Posterior vena cava (tissue), 2 donors: ENCODE measurements around the gene PARP3. TPM values are rescaled to one million over a fixed set of nuclear protein-coding genes. Genes with fewer than 3 reads are reported as not detected.
A peak's percentile ranks its signal among the peaks of the same experiment; 100 is the strongest.
"Not testable (repeated sequence)": the region's sequence is repeated elsewhere in the genome, so short reads cannot be mapped to it uniquely, and the experiment has no call there.

Source experiments
- DNase-seq: peaks from one replicate; pipeline ENCODE4 v3.0.0-alpha.2; 2020; ENCODE audit warnings: low spot score
- intact Hi-C, 2 donors: fragments of 100-400 bp; cut with DNase I; formaldehyde crosslinking; loops; one replicate each; pipeline versions ENCODE4 v1.14.1 to v1.14.2; 2022 to 2023
- long read RNA-seq, 2 donors: library from polyadenylated mRNA; unstranded; transcript quantifications; one replicate each; pipeline ENCODE4 v2.0.0, GENCODE V29; 2020 to 2021
- total RNA-seq, 2 donors: library from RNA; stranded (reverse); fragmentation: NEBNext Ultra II Directional; extraction: Animal tissue kit (Norgen Biotek cat#: 25700); gene quantifications; one replicate each; pipeline ENCODE4 v1.2.1, GENCODE V29; 2021
- donor health status: DM: yes; HTN: yes; CAD: no.
- donor health status: DM: yes; HTN: yes; CAD: no.

The PARP3 gene
- 10 to 100 TPM; 16.5 to 22.3 TPM for total RNA-seq
- long read RNA-seq, donor 1, partial matches to known transcripts: 4 of 11 reads
- long read RNA-seq, donor 1, other reads (novel, unspliced or antisense): 3 of 11 reads
- long read RNA-seq, donor 2, transcript PARP3-201 (11 exons, 2,336 nt): major isoform, 22 of 85 reads
- long read RNA-seq, donor 2, transcript PARP3-203 (11 exons, 2,360 nt): minor isoform, 12 of 85 reads
- long read RNA-seq, donor 2, partial matches to known transcripts: 37 of 85 reads
- long read RNA-seq, donor 2, other reads (novel, unspliced or antisense): 11 of 85 reads

GRCh38 chr3:51941798-51942602 is at the start of gene PARP3, which contains the start of gene RRP9:
TSS of gene PARP3 (plus strand) at chr3:51942363. CDS start at chr3:51943356, 993 bp downstream.
TSS of gene RRP9 (minus strand) at chr3:51941904. CDS start at chr3:51941867, 37 bp downstream.
- intact Hi-C loops: loop anchor here in 1 of 2 donors (1.0 kb wide), 1 partner anchor 36 kb away; no protein-coding TSS in a partner anchor

DNA sequence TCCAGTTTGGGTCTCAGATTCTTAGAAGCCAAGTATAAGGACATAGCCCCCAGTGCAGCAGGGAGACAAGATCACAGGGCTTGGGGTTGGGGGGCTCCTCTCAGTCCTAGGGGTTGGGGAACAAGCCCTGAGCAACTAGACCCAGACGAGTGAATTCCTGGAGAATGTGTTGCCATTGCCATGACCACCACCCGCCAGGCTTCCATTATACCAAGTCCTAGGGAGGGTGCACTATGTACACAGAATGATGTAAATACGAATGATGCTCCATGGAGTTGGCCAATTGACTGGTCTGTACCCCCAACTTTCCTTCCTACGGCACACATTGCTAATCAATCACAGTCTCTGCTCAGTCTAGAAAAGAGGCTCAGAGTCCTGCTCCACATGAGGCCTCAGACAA is 47.8 kb upstream of the PARP3 start:
- DNase-seq: no peak

More at GRCh38 chr3:51941798-51942602, at the start of gene PARP3, which contains the start of gene RRP9:
- peak; percentile 100 for DNase-seq

GRCh38 chr3:51894939-51895338 is 47.2 kb upstream of the PARP3 start:
- DNase-seq: no peak
- intact Hi-C loops: no loop called here

More for the DNA sequence above, 47.8 kb upstream of the PARP3 start:
- intact Hi-C loops: no loop called here

GRCh38 chr3:51896607-51897305 is 45.4 kb upstream of the PARP3 start:
- intact Hi-C loops: no loop called here
- no peak for DNase-seq

GRCh38 chr3:51897391-51897790 is 44.8 kb upstream of the PARP3 start:
- intact Hi-C loops: no loop called here
- DNase-seq: no peak

DNA sequence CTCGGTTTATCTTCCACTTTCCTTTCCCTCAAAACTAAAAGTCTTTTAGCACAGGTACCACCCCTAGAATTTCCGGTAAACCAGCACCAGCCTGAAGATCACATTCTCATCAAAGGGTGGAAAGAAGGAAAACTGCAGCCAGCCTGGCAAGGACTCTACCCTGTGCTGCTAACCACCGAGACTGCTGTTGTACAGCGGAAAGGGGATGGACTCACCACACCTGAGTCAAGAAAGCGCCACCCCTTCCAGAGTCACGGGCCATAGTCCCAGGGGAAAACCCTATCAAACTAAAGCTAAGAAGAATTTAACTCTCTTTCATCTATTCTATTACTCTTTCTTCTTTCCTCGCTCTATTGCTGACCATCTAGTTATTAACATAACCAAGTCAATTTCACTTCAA is 42.1 kb upstream of the PARP3 start:
- intact Hi-C loops, DNase-seq: not testable (repeated sequence)

DNA sequence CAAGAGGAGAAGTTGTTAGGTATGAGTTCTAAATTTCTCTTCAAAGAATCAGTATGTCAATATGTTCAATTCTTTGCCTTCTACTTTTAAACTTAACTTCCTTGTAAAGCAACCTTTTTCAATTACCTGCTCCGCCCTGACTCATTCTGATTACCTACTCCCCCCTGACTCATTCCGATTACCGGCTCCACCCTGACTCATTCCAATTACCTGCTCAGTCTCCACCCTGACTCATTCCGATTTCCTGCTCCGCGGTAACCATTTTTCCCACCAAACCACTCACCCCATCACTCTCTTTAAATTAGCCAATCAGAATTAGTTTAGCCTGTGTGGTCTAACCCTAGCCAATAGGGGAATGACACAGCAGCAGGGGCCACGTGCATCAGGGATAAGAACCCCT is 39.8 kb upstream of the PARP3 start:
- DNase-seq, intact Hi-C loops: not testable (repeated sequence)

- DNase-seq: no peak
- intact Hi-C loops: no loop called here
Measured at GRCh38 chr3:51904034-51904823, 37.9 kb upstream of the PARP3 start.

DNA sequence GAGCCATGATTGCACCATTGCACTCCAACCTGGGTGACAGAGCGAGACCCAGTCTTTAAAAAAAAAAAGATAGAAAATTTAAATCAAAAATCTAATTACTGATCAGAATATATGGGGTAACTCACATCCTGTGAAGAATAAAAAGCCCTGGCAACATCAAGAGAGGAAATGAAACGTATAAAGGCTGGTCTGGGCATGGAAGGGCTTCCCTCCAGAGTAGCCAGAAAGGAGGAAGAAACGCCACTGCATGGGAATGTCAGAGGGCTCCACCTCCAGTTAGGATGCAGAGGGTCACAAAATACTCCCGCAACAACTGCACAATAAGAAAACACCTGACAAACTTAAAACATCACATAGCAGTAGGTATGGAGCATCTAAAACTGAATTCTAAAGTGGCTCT is 34.1 kb upstream of the PARP3 start:
- no peak for DNase-seq
- intact Hi-C loops: no loop called here

GRCh38 chr3:51916418-51916817 is 25.7 kb upstream of the PARP3 start:
- DNase-seq: no peak
- intact Hi-C loops: no loop called here

DNA sequence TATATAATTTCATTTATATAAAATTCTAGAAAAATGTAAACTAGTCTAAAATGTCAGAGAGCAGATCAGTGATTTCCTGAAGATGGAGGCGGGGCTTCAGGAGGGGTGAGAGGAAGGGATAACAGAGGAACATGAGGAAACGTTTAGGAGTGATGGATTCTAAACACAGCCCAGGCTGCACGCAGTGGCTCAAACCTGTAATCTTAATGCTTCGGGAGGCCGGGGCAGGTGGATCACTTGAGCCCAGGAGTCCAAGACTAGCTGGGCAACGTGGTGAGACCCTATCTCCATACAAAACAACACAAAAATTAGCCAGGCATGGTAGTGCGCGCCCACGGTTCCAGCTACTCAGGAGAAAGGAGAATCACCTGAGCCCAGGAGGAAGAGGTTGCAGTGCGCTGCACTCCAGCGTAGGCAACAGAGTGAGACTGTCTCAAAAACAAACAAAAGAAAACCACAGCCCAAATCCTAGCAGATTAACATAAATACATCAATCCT is 21.0 kb upstream of the PARP3 start:
- no peak for DNase-seq
- intact Hi-C loops: no loop called here

GRCh38 chr3:51927061-51927977 is 14.8 kb upstream of the PARP3 start:
- intact Hi-C loops: no loop called here
- no peak for DNase-seq

DNA sequence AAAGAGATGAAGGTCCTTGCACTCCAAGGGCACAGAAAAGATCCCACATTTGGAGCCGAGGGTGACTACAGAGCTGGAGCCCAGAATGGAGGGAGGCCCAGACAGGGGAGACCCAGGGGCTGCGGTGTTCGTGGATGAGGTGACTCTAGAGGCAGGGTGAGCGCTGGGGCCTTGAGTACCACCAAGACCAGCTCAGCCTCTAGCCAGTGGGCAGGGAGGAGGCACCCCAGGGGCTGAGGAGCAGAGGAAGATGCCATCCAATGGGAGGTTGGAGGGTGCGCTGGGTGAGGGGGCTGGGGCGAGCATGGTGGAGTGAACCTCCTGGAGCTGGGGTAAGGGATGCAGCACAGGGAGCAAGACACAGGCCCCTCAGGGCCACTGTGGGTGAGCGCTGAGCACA is 13.7 kb upstream of the PARP3 start:
- intact Hi-C loops: no loop called here
- DNase-seq: no peak

DNA sequence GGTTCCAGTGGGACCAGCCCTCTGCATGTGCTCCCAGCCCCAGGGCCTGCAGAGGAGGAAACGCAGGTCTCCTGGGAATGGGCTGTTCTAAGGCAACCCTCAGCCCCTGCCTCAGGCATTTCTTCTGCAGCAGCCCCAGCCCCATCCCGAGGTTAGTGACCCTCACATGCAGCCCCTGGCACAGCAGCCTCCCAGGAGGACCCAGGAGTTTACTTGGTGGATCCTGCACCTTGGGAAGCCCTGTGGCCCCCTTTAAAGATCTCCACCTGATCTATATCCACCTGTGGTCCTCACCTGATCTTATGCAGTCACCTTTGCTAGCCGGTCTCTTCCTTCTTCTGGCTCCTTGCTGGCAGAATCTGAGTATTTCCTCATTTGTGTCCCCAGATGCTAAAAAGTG is 13.2 kb upstream of the PARP3 start:
- DNase-seq, intact Hi-C loops: not testable (repeated sequence)

DNA sequence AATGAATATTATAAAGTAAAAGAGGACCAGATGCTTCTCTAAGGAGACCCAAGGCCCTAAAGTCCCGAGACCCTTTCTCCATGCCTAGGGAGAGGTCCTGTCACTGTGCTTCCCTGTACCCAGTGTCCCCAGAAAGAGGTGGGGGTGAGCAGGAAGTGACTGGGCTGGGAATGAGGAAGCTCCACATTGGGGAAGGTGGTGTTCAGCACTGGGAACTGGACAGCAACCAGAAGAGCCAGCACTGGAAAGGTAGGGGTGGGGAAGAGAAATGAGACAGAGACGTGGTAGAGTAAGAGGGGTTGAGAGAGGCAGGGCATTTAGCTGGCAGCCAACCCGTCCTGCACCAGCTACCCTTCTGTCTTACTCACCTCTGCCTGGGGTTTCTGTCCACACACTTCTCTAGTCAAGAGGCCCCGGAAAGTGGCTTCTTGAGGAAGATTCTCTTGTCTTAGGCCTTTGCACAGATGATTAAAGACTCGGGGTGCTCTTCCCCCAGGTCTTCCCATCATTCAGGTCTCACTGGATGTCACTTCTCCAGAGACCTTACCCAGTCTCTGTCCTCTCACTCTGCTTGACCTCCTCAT is 12.7 kb upstream of the PARP3 start:
- intact Hi-C loops: no loop called here
- no peak for DNase-seq

- no peak for DNase-seq
- intact Hi-C loops: no loop called here
Measured at GRCh38 chr3:51930439-51930838, 11.7 kb upstream of the PARP3 start.

GRCh38 chr3:51931756-51932155 is 10.4 kb upstream of the PARP3 start:
- no peak for DNase-seq
- intact Hi-C loops: no loop called here
